GM19372 (cell line): ENCODE measurements around the gene P2RX7.
A peak's percentile ranks its signal among the peaks of the same experiment; 100 is the strongest.

Experiments
- ATAC-seq: cut with Tn5 transposase; IDR thresholded peaks from one replicate; pipeline ENCODE4 v1.9.1; 2021; ENCODE audit warnings: mild to moderate bottlenecking, low read depth, moderate library complexity; ENCODE audit not compliant: unreplicated experiment

P2RX7 gene

DNA sequence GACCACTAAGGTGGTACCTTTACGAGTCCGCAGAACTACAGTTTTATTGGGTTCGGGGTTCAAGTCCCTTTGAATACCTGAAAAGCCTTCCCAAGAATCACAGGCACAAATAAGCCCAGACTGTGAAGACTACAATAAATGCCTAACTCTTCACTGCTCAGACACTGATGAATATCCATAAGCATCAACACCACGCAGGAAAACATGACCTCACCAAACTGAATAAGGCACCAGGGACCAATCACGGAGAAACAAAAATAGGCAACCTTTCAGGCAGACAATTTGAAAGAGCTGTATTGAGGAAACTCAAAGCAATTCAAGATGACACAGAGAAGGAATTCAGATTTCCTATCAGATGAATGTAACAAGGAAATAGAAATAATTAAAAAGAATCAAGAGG lies 24.2 kb upstream of the P2RX7 start:
- ATAC-seq = no peak

DNA sequence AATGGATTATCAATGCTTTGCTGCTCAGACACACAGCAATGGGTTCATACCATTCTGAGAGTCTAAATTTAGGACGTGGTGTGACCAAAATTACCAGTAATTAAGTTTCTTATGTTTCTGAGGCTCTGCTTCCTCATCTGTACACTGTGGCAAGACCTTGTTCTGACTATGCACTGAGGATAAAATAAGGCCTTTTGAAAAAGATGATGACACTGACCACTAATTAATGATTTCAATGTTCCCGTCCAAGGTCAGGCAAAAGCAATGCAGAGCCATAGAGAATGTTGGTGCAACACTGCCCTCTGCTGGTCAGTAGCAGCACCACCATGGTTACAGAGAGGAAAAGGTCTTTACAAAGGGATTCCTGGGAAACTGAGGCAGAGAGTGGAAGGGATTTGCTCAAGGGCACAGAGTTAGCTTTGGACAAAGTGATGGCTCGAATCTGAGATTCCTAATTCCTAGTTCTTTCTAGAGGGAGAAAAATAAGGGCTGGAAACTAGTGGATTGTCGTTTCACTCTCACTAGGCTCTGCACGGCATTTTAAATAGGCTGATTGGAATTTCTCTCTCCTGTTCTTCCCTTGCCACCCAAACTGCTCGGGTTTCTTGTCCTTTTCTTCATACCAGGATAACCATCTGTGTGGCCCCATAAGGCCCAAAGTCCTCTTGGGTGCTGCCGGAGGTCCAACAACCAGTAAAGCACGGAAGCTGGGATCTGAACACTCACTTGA lies 22.3 kb upstream of the P2RX7 start:
- ATAC-seq = no peak

DNA sequence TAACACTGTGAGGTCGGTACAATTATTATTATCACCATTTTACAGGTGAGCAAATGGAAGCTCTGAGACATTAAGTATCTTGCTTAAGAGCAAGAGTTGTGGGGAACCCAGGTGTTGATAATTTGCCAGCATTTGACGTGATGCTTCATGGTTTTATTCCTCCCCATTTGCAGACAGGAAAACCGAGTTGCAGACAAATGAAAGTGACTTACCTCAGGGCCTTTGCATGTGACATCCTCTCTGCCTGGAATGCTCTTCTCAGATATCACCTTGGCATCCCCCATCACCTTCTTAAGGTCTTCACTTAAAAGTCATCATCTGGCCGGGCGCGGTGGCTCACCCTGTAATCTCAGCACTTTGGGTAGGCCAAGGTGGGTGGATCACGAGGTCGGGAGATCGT lies 21.0 kb upstream of the P2RX7 start:
- no peak for ATAC-seq

DNA sequence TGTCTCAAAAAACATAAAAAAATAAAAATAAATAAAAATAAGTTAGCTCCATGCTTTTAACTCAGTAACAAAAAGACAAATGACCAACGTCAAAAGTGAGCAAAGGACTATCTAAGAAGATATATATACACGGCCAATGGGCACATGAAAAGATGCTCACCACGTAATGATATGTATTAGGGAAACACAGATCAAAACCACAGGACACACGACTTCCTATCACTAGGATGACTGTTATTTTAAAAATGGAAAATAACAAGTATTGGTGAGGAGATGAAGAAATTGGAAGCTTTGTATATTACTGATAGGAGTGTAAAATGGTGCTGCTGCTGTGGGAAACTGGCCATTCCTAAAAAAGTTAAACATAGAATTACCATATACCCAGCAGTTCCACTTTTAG lies 20.2 kb upstream of the P2RX7 start:
- ATAC-seq = no peak

DNA sequence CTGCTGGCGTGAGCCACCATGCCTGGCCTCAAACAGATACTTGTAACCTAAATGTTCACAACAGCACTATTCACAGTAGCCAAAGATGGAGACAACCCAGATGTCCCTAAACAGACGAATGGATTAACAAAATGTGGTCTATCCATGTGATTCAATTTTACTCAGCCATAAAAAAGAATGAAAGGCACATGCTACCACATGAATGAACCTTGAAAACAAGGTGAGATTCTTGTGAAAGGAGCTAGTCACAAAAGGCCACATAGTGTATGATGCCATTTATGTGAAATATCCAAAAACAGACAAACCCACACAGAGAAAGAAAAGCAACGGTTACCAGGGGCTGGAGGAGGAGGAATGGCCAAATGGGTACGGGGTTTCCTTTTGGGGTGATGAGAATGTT lies 19.6 kb upstream of the P2RX7 start:
- ATAC-seq = no peak

DNA sequence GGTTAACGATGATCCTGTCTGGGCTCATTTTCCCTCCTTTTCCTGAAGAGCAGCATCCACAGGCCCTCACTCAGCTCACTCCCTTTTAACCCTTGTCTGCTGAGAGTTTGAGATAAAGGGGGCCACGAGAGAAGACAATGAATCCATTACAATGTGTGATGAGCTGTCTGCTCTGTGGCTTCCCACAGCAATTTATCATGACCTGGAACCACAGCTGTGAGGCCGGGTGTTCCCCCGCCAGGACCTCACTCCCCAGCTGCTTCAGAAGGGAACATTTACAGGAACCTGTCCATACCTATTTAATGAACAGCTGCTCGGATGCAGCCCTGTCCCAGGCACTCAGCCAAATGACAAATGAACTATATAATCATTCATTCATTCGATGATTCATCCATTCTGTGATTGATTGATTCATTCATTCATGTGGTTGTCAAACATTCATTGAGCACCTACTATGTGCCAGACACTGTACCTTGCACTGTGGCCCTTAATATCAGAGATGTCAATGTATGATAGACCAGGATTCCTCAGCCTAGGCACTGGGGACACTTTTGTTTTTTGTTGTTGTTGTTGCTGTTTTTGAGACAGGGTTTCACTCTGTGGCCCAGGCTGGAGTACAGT lies 18.5 kb upstream of the P2RX7 start:
- no peak for ATAC-seq

DNA sequence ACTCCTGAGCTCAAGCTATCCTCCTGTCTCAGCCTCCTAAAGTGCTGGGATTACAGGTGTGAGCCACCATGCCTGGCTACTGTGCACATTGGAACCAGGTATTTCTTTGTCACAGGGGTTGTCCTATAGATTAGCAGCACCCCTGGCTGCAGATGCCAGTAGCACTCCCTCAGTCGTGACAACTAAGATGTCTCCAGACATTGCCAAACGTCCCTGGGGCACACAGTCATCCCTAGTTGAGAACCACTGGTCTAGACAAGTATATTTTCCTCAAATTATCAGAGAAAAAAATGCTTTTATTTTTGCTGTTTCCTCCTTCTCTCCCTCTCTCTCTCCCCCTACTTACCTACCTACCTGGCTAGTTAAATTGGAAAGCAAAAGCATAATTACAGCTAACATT lies 17.9 kb upstream of the P2RX7 start:
- ATAC-seq = no peak

DNA sequence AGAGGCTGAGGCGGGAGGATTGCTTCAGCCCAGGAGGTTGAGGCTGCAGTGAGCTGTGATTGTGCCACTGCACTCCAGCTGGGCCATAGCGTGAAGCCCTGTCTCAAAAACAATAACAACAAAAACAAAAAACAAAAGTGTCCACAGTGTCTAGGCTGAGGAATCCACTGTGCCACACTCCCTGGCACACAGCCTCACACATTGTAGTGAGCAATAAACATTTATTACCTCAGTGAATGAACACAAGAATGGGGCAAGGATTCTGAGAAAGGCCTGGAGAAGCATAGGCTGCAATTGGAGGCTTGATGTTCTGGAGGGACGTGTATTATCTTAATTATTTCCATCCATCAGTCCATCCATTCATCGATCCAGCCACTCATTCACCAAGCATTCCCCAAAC lies 17.1 kb upstream of the P2RX7 start:
- ATAC-seq = no peak

DNA sequence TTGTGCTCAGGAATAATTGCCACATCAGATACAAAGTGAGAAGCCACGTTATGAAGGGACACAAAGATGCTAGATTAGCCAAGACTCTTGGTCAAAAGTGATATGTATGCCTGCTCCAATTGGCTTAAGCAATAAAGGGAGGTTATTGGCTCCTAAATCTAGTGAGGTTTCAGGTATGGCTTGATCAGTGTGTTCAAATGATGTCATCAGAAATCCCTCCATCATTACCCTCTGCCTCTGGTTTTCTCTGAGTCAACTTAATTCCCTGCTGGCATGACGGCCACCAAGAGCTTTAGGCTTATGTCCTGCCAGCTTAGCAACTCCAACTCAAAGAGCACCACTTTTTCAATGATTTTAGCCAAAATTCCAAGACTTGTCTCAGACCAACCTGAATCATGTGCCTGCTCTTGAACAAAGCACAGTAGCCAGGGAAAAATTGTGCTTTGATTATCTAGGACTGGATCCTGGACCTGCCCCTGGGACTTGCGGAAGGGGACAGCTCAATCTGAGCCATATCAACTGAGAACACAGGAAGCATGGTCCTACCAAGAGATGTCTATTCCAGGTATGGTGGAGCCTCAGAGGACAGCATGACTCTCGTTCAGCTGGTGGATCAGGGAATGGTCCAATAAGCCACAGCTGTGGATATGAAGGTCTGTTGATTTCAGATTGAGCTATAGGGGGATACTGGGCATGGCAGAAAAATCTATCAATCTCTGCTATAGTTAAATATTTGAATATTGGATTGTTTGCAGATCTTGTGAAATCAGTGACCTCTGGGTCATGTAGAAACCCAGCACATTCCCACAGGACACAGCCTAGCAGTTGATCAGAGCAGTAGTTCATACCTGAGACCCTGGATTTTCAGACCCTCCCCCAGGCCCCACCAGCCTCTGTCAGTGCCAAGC lies 16.1 kb upstream of the P2RX7 start:
- ATAC-seq = no peak

DNA sequence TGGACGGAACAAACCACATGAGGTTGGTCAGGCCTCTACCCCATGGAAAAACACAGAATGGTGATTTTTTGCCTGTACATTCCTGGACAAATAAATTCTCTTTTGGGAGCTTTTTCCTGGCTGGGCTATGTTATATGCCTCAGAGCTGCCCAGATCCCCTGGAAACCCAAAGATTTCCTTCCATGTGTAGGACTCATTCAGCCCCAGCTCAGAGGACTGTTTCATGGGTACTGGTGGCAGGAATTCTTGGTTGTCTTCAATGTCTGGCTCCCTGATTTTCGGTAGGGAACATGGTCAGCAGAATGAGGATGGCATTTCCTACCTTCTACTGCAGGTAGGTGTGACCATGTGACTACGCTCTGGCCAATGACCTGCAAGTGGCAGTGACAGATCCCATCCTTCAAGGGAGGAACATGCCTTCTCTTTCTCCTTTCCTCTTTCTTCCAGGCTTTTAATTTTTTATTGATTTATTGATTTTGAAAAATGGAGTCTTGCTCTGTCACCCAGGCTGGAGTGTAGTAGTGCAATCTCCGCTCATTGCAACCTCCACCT lies 15.4 kb upstream of the P2RX7 start:
- ATAC-seq = no peak

DNA sequence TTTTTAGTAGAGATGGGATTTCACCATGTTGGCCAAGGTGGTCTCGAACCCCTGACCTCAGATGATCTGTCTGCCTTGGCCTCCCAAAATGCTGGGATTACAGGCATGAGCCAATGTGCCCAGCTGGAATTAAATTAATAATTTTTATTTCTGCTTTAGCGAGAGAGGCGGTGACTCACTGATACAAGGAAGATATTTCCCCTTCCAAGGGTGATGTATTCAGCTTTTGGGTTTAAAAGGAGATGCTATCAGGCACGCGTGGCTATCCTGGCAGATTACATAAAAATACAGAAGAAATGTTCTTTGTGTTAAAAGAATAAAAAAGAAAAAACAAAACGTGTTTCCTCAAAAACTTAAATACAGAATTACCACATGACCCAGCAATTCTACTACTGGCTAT lies 12.4 kb upstream of the P2RX7 start:
- no peak for ATAC-seq

DNA sequence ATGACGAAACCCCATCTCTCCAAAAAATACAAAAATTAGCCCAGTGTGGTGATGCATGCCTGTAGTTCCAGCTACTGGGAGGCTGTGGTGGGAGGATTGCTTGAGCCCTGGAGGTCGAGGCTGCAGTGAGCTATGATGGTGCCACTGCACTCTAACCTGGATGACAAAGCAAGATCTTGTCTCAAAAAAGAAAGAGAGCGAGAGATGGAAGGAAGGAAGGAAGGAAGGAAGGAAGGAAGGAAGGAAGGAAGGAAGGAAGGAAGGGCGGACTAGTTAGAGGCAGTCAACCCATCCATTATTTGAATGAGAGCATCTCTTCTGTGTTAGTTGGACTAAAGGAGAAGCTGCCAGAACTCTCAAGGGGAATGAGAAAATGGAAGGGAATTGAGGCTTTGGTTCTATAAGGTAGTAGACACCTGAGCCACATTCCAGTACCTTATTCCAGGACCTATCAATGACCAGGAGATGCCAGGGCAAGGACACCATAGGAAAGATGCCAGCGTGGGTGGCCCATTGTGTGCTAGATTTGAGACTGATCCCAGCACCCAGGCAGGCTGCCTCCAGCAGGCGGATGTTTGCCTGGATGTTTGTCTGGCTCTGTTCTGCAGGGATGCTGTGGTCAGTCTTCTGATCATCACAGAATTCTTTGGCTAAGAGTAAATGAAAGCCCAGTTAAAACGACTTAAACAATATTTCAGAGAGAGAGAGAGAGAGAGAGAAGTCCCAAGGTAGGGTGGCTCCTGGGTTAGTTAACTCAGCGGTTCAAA lies 11.5 kb upstream of the P2RX7 start:
- ATAC-seq = no peak

DNA sequence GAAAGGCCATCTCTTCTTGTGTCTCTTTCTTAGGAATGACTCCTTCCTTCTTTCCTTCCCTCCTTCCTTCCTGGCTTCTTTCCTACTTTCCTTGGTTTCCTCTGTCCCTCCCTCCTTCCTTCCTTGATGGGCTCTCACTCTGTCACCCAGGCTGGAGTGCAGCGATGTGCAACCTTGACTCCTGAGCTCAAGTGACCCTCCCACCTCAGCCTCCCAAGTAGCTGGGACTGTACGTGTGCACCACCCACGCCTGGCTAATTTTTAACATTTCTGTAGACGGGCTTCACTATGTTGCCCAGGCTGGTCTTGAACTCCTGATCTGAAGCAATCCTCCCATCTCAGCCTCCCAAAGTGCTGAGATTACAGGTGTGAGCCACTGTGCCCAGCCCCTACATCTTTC lies 10.9 kb upstream of the P2RX7 start:
- ATAC-seq = no peak

DNA sequence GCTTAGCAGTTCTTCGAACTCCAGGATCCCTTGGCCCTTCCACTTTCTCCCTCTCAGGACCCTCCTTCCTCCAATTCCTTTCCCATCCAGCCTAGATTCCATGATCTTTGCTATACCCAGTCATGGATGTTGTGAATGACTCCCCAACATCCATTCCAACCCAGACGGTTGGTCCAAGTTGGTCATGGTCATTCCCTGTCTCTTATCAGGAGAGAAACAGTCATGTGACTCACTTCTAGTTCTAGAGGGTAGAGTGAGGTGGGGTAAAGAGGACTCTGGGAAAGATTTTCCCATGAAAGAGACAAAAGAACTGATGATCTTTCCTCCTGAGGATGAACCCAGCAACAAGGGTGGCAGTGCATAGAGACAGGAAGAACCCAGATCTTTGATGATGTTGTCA lies 9.2 kb upstream of the P2RX7 start:
- ATAC-seq = no peak

DNA sequence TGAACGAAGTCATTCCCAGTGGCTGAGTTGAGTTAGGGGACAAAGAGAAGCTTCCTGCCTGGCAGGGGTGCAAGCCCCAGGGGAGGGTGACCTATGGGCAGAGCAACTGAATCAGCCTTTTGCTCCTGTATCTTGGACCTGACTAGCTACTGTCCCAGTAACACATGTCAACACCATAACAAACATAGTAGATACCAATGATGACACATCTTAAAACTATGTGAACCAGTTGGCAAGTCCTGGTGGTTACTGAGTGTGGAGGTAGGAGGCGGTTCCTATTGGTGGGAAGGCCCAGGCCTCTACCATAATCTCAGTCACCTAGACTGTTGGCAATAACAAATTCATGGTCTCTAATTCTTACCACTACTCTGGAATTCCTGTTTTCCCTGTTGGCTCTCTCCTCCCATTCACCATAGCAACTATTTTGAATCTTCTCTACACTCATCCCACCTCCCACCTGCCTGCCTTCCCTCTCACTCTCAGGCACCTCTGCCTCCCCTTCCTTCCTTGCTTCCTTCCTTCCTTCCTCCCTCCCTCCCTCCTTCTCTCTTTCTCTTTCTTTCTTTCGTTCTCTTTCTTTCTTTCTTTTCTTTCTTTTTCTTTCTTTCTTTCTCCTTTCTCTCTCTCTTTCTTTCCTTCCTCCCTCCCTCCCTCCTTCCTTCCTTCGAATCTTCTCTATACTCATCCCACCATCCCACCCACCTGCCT lies 8.1 kb upstream of the P2RX7 start:
- no peak for ATAC-seq

DNA sequence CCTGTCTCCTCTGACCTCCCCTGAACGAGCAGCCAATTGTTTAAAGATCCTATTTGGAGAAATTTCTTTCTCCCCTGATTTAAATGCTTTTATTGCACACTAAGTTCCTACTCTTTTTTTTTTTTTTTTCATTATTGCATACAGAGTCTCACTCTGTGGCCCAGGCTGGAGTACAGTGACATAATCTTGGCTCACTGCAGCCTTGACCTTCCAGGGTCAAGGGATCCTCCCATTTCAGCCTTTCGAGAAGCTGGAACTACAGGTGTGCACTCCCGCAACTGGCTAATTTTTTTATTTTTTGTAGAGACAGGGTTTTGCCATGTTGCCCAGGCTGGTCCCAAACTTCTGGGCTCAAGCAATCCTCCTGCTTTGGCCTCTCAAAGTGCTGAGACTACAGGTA lies 5.2 kb upstream of the P2RX7 start:
- ATAC-seq = no peak

DNA sequence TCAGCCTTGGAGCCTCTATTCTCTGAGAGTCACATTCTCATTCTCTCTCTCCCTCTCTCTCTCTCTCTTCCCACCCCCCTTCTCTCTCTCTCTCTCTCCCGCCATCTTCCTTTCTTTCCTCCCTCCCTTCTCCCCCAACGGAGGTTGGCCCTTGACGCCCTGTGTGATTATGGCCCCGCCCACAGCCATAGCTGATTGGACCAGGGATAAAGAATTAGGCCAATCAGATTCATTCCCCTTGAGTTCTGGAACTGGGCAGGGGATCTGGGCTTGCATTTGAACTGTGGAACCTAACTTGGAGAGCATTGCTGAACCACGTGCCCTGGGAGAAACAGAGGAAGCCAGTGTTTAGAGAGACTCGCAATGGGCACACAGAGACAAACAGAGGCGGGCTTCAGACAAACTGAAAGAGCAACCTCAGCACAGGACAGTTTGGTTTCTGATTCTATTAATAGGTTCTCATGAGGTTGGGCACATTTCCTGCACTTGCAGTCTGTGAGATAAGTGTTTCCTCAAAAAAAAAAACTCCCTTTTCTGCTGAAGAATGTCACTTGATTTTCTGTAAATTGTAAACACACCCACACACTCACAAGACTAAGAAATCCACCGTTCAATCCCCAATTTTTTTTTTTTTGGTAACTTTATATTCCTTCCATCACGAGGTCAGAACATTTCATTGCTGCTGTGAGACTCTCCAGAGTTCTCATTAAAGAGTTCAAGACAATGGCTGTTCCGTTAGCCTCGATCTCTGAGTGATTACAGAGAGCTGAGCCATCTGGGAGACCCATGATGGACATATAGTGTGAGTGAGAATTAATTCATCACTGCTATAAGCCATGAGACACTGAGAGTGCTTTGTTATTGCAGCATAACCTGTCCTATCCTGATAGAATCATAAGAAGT lies 3.5 kb upstream of the P2RX7 start:
- peak; percentile 81 for ATAC-seq

DNA sequence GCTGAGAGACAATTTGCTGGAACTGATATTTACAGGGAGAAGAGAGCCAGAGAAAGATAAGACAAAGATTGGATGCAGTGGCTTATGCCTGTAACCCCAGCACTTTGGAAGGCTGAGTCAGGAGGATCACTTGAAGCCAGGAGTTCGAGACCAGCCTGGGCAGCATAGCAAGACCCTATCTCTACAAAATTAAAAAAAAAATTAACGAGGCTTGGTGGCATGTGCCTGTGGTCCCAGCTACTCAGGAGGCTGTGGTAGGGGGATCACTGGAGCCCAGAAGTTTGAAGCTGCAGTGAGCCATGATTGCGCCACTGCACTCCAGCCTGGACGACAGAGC lies 2.9 kb upstream of the P2RX7 start:
- no peak for ATAC-seq

DNA sequence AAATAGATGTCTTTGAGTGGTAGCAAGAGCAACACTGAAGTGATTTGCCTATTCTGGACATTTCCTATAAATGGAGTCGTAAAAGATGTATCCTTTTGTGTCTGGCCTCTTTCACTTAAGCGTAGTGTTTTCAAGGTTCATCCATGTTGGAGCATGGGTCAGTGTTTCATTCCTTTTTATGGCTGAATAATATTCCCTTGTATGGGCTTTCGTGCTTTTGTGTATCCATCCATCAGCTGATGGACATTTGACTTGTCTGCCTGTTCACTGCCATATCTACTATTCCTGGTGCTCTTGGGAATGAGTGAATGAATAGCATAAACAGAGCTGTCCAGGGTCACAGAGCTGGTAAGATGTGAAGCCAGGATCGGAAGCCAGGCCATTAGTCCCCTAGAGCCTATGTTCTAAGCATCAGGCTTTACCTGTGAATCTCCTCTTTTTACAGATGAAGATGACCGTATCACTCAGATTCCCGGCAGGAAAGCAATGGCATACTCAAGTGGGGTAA lies 1.8 kb upstream of the P2RX7 start:
- ATAC-seq = no peak
